ENCODE data around the gene DCPS.
"Not testable (repeated sequence)": the region's sequence is repeated elsewhere in the genome, so short reads cannot be mapped to it uniquely, and the experiment has no call there.

The DCPS gene

GRCh38 chr11:126288237-126288636 is 15.6 kb upstream of the DCPS start:
- peaks cover 30 to 31% of the 10 kb centered on the region in 2 donors for H3K36me3 ChIP-seq (ENCODE audit: control insufficient read depth in 1 of 2, insufficient read depth in 2 of 2, low read length in 2 of 2)
- no peaks in the 10 kb centered on the region for H3K27me3 ChIP-seq (ENCODE audit: low read depth, low read length)

DNA sequence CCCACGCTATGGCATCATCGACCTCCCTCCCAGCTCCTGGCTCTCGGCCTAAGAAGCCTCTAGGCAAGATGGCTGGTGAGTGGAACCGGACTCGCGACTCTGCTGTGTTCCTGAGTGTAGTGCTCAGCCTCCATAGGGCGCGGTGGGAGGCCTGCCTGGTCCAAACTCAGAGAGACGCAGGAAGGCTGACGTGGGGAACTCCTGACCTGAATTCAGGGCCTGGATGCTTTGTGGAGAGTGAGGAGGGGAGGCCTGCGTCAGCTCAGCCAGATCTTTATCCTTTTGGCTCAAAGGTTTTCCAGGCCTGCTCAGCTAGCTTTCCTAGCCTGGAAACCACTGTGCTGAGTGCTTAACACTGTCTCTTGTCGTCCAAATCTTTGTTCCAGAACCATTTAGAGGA is 13.0 kb upstream of the DCPS start:
- no peaks in the 10 kb centered on the region for H3K27me3 ChIP-seq (ENCODE audit: low read depth, low read length)
- peaks cover 0 to 8% of the 10 kb centered on the region in 2 donors for H3K4me1 ChIP-seq (ENCODE audit: control insufficient read depth in 1 of 2, insufficient read depth in 2 of 2, low read length in 2 of 2)
- no peak overlapping the region for H3K27ac ChIP-seq (ENCODE audit: low read length)
- no peaks in the 10 kb centered on the region for H3K9me3 ChIP-seq (ENCODE audit: control insufficient read depth in 1 of 2, low read length in 2 of 2)
- no peak overlapping the region for H3K4me3 ChIP-seq (ENCODE audit: low read depth in 1 of 2, low read length in 2 of 2)
- H3K36me3 ChIP-seq (ENCODE audit: control insufficient read depth in 1 of 2, insufficient read depth in 2 of 2, low read length in 2 of 2): peaks cover 42 to 46% of the 10 kb centered on the region in 2 donors

More at GRCh38 chr11:126288237-126288636, 15.6 kb upstream of the DCPS start:
- Histone ChIP-seq H3K9me3 (ENCODE audit: control insufficient read depth in 1 of 2, low read length in 2 of 2) (no peaks in the 10 kb centered on the region), H3K4me1 (ENCODE audit: control insufficient read depth in 1 of 2, insufficient read depth in 2 of 2, low read length in 2 of 2) (peaks cover 4 to 19% of the 10 kb centered on the region in 2 donors), H3K4me3 (ENCODE audit: low read depth in 1 of 2, low read length in 2 of 2) (no peak overlapping the region), H3K27ac (ENCODE audit: low read length) (no peak overlapping the region)

DNA sequence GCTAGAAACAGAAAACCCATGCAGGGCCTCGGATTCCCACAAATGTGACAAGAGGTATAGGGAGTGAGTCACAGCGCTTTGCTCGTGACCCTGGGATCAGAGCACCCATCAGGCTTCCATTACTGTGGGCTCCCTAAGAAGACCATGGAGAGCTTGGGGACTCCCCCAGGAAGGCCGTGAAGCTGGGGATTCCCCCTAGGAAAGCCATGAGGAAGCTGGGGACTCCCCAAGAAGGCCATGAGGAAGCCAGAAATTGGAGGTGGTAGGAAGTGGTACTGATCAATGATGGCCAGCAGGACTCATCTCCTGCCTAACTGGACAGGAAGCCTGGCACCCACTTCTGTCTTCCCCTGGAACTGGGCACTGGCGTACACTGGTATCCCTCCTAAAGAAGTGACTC is 10.1 kb upstream of the DCPS start:
- Histone ChIP-seq H3K27me3 (ENCODE audit: low read depth, low read length) (no peaks in the 10 kb centered on the region), H3K4me1 (ENCODE audit: control insufficient read depth in 1 of 2, insufficient read depth in 2 of 2, low read length in 2 of 2) (peaks cover 0 to 8% of the 10 kb centered on the region in 2 donors), H3K27ac (ENCODE audit: low read length) (no peak overlapping the region), H3K4me3 (ENCODE audit: low read depth in 1 of 2, low read length in 2 of 2) (no peak overlapping the region), H3K9me3 (ENCODE audit: control insufficient read depth in 1 of 2, low read length in 2 of 2) (no peaks in the 10 kb centered on the region), H3K36me3 (ENCODE audit: control insufficient read depth in 1 of 2, insufficient read depth in 2 of 2, low read length in 2 of 2) (peaks cover 36 to 47% of the 10 kb centered on the region in 2 donors)

DNA sequence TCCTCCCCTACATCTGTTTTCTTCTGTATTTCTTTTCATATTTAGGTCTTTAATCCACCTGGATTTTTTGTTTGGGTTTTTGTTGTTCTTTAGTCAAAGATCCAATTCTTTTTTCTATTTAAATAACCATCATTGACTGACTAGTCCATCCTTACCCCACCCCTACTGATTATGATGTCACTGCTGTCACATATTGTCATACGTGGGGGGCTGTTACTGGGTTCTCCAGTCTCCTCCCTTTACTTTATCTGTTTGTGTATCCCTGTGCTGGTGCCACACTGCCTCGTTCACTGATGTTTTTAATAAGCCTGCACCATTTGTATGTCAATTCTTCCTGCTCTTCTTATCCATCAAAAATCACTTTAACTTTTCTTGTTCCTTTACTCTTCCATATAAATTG is 6.9 kb upstream of the DCPS start:
- Histone ChIP-seq H3K27me3 (ENCODE audit: low read depth, low read length) (no peaks in the 10 kb centered on the region), H3K4me1 (ENCODE audit: control insufficient read depth in 1 of 2, insufficient read depth in 2 of 2, low read length in 2 of 2) (no peaks in the 10 kb centered on the region), H3K36me3 (ENCODE audit: control insufficient read depth in 1 of 2, insufficient read depth in 2 of 2, low read length in 2 of 2) (peaks cover 22 to 32% of the 10 kb centered on the region in 2 donors), H3K27ac (ENCODE audit: low read length) (no peak overlapping the region), H3K4me3 (ENCODE audit: low read depth in 1 of 2, low read length in 2 of 2) (no peak overlapping the region), H3K9me3 (ENCODE audit: control insufficient read depth in 1 of 2, low read length in 2 of 2) (no peaks in the 10 kb centered on the region)

- H3K27me3 ChIP-seq (ENCODE audit: low read depth, low read length): no peaks in the 10 kb centered on the region
- H3K36me3 ChIP-seq (ENCODE audit: control insufficient read depth in 1 of 2, insufficient read depth in 2 of 2, low read length in 2 of 2): no peaks in the 10 kb centered on the region
- peak overlapping the region; percentile 80 for H3K4me3 ChIP-seq (ENCODE audit: low read depth in 1 of 2, low read length in 2 of 2)
- H3K9me3 ChIP-seq (ENCODE audit: control insufficient read depth in 1 of 2, low read length in 2 of 2): no peaks in the 10 kb centered on the region
- H3K4me1 ChIP-seq (ENCODE audit: control insufficient read depth in 1 of 2, insufficient read depth in 2 of 2, low read length in 2 of 2): peaks cover 4 to 12% of the 10 kb centered on the region in 2 donors
- H3K27ac ChIP-seq (ENCODE audit: low read length): peak overlapping the region; percentile 90
These were observed 706 bp downstream of the DCPS start for GRCh38 chr11:126304457-126305075.

GRCh38 chr11:126305699-126306098 is 1.8 kb downstream of the DCPS start:
- Histone ChIP-seq H3K36me3 (ENCODE audit: control insufficient read depth in 1 of 2, insufficient read depth in 2 of 2, low read length in 2 of 2) (no peaks in the 10 kb centered on the region), H3K9me3 (ENCODE audit: control insufficient read depth in 1 of 2, low read length in 2 of 2) (no peaks in the 10 kb centered on the region), H3K27ac (ENCODE audit: low read length) (no peak overlapping the region), H3K4me1 (ENCODE audit: control insufficient read depth in 1 of 2, insufficient read depth in 2 of 2, low read length in 2 of 2) (peaks cover 5 to 18% of the 10 kb centered on the region in 2 donors), H3K27me3 (ENCODE audit: low read depth, low read length) (no peaks in the 10 kb centered on the region), H3K4me3 (ENCODE audit: low read depth in 1 of 2, low read length in 2 of 2) (no peak overlapping the region)

DNA sequence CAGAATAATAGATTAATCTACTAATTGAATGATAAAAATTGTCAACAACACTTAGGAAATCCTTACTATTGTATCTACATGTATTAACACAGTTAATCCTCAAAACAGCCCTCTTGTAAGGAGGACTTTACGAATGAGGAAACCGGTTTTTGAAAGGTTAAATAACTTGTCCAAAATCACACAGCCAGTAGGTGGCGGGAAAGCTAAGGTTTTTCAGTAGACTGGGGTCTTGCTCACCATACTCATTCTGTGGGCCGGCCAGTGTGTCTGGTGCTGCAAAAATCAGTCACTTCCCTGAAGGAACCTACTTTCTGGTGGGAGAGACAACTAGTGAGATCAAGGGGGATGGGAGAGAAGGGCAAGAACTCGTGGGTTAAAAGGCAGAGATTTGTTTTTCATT is 3.8 kb downstream of the DCPS start:
- no peaks in the 10 kb centered on the region for H3K36me3 ChIP-seq (ENCODE audit: control insufficient read depth in 1 of 2, insufficient read depth in 2 of 2, low read length in 2 of 2)
- H3K4me3 ChIP-seq (ENCODE audit: low read depth in 1 of 2, low read length in 2 of 2): no peak overlapping the region
- no peak overlapping the region for H3K27ac ChIP-seq (ENCODE audit: low read length)
- no peaks in the 10 kb centered on the region for H3K9me3 ChIP-seq (ENCODE audit: control insufficient read depth in 1 of 2, low read length in 2 of 2)
- peaks cover 7 to 21% of the 10 kb centered on the region in 2 donors for H3K4me1 ChIP-seq (ENCODE audit: control insufficient read depth in 1 of 2, insufficient read depth in 2 of 2, low read length in 2 of 2)
- no peaks in the 10 kb centered on the region for H3K27me3 ChIP-seq (ENCODE audit: low read depth, low read length)

DNA sequence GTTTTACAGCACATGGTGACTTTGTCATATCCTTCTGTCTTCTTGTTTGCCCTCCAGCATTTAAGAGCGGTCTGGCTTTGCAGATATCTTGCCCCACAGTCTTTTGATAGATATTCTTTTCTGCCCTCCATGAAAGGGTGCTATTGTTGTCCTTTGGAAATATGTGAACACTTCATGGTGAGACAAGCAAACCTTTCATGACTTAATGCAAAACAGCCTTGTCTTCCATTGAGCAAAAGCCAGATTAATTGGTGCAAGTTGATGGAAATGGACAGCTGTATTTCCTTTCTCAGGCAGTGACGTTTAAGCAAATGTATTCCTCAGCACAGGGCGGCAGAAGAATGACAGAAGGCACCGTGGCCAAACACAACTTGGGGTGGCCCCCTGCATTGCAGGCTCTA is 4.4 kb downstream of the DCPS start:
- H3K4me1 ChIP-seq (ENCODE audit: control insufficient read depth in 1 of 2, insufficient read depth in 2 of 2, low read length in 2 of 2): peaks cover 7 to 18% of the 10 kb centered on the region in 2 donors
- no peak overlapping the region for H3K27ac ChIP-seq (ENCODE audit: low read length)
- no peaks in the 10 kb centered on the region for H3K9me3 ChIP-seq (ENCODE audit: control insufficient read depth in 1 of 2, low read length in 2 of 2)
- H3K4me3 ChIP-seq (ENCODE audit: low read depth in 1 of 2, low read length in 2 of 2): no peak overlapping the region
- no peaks in the 10 kb centered on the region for H3K27me3 ChIP-seq (ENCODE audit: low read depth, low read length)
- no peaks in the 10 kb centered on the region for H3K36me3 ChIP-seq (ENCODE audit: control insufficient read depth in 1 of 2, insufficient read depth in 2 of 2, low read length in 2 of 2)

GRCh38 chr11:126308771-126309170 is 4.9 kb downstream of the DCPS start:
- H3K27ac ChIP-seq (ENCODE audit: low read length); H3K36me3 ChIP-seq (ENCODE audit: control insufficient read depth in 1 of 2, insufficient read depth in 2 of 2, low read length in 2 of 2); H3K27me3 ChIP-seq (ENCODE audit: low read depth, low read length); H3K9me3 ChIP-seq (ENCODE audit: control insufficient read depth in 1 of 2, low read length in 2 of 2); H3K4me3 ChIP-seq (ENCODE audit: low read depth in 1 of 2, low read length in 2 of 2): not testable (repeated sequence)
- H3K4me1 ChIP-seq (ENCODE audit: control insufficient read depth in 1 of 2, insufficient read depth in 2 of 2, low read length in 2 of 2): peaks cover 7 to 17% of the 10 kb centered on the region in 2 donors

GRCh38 chr11:126310200-126310991 is 6.5 kb downstream of the DCPS start:
- Histone ChIP-seq H3K27me3 (ENCODE audit: low read depth, low read length) (no peaks in the 10 kb centered on the region), H3K27ac (ENCODE audit: low read length) (no peak overlapping the region), H3K4me3 (ENCODE audit: low read depth in 1 of 2, low read length in 2 of 2) (no peak overlapping the region), H3K9me3 (ENCODE audit: control insufficient read depth in 1 of 2, low read length in 2 of 2) (no peaks in the 10 kb centered on the region), H3K36me3 (ENCODE audit: control insufficient read depth in 1 of 2, insufficient read depth in 2 of 2, low read length in 2 of 2) (no peaks in the 10 kb centered on the region), H3K4me1 (ENCODE audit: control insufficient read depth in 1 of 2, insufficient read depth in 2 of 2, low read length in 2 of 2) (peaks cover 3 to 13% of the 10 kb centered on the region in 2 donors)

DNA sequence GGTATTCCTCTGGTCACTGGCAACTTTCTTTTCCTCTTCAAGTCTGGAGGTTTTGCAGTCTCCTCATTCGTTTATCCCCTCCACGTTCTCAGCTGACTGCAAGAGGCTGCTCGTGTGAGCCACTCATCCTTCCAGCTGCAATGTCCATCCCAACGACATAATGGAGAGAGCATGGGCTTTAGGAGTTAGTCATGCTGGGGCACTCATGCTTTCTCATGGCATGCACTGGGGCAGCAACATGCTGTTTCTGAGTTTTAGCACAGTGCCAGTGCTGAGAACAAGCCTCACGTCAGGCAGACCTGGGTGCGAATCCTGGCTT is 7.1 kb downstream of the DCPS start:
- Histone ChIP-seq H3K4me1 (ENCODE audit: control insufficient read depth in 1 of 2, insufficient read depth in 2 of 2, low read length in 2 of 2) (peaks cover 3 to 13% of the 10 kb centered on the region in 2 donors), H3K27me3 (ENCODE audit: low read depth, low read length) (no peaks in the 10 kb centered on the region), H3K4me3 (ENCODE audit: low read depth in 1 of 2, low read length in 2 of 2) (no peak overlapping the region), H3K36me3 (ENCODE audit: control insufficient read depth in 1 of 2, insufficient read depth in 2 of 2, low read length in 2 of 2) (no peaks in the 10 kb centered on the region), H3K27ac (ENCODE audit: low read length) (no peak overlapping the region), H3K9me3 (ENCODE audit: control insufficient read depth in 1 of 2, low read length in 2 of 2) (no peaks in the 10 kb centered on the region)
